Measurements from ENCODE around the gene SLF2. TPM values are rescaled to one million over a fixed set of nuclear protein-coding genes. Genes with fewer than 3 reads are reported as not detected.

SLF2 gene
- total RNA-seq, 2 donors from 2014 or later: 31.5 to 38.9 TPM

DNA sequence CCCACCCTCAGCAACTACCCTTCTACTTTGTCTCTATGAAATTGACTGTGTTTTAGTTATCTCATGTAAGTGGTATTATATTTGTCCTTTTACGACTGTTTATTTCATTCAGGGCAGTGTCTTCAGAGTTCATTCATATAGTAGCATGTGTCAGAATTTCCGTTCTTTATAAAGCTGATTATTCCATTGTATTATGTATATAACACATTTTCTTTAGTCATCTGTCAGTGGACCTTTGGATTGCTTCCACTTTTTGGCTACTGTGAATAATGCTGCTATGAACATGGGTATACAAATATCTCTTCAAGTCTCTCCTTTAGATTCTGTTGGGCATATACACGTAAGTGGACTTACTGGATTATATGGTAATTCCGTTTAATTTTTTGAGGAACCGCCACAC is 14.5 kb downstream of the SLF2 start:
- Histone ChIP-seq H3K9me3 (ENCODE audit: control insufficient read depth, low read length) (no peaks in the 10 kb centered on the region), H3K9ac (ENCODE audit: extremely low read depth, low read length, poor library complexity, severe bottlenecking) (no peak overlapping the region), H3K27ac (ENCODE audit: low read depth, low read length) (no peak overlapping the region), H3K4me3 (ENCODE audit: low read length) (no peak overlapping the region), H3K4me1 (ENCODE audit: control insufficient read depth, insufficient read depth, low read length) (no peaks in the 10 kb centered on the region), H3K36me3 (ENCODE audit: control insufficient read depth, insufficient read depth, low read length) (peaks cover 89% of the 10 kb centered on the region), H3K27me3 (ENCODE audit: control insufficient read depth, insufficient read depth, low read length, poor library complexity, severe bottlenecking) (no peaks in the 10 kb centered on the region)
- Mint-ChIP-seq H3K36me3 (ENCODE audit: low read depth) (peaks cover 65% of the 10 kb centered on the region), H3K27me3 (ENCODE audit: insufficient read depth) (no peaks in the 10 kb centered on the region), H3K4me1 (peaks cover 2% of the 10 kb centered on the region), H3K4me3 (no peak overlapping the region), H3K9me3 (no peaks in the 10 kb centered on the region), H3K27ac (peak overlapping the region; percentile 41)
- WGBS, 2 experiments (ENCODE audit: insufficient coverage in 1 of 2, insufficient read length in 1 of 2): 100% methylated on average over 4 of the region's 5 CpGs
- no peak for TF ChIP-seq CTCF (conservative IDR thresholded peaks at IDR 0.05)
- no peak for DNase-seq

DNA sequence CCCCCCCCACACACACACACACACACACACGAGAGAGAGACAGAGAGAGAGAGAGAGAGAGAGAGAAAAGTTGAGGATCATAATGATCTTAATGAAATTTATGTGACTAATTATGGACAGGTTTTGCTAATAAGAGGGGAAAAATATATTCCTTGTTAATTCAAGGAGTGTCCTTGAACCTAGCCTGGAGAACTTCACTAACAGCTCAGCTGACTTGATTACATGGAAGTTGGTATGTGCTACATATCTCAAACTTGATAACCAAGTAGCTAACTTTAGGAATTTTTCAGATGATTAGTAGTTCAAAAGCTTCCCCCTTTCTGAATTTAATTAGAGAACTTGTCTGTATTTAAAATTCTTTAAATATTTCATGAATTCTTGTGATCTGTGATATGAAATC is 15.3 kb downstream of the SLF2 start:
- peaks cover 68% of the 10 kb centered on the region for H3K36me3 Mint-ChIP-seq (ENCODE audit: low read depth)
- no peak overlapping the region for H3K4me3 ChIP-seq (ENCODE audit: low read length)
- H3K9ac ChIP-seq (ENCODE audit: extremely low read depth, low read length, poor library complexity, severe bottlenecking): no peak overlapping the region
- peaks cover 89% of the 10 kb centered on the region for H3K36me3 ChIP-seq (ENCODE audit: control insufficient read depth, insufficient read depth, low read length)
- no peaks in the 10 kb centered on the region for H3K27me3 ChIP-seq (ENCODE audit: control insufficient read depth, insufficient read depth, low read length, poor library complexity, severe bottlenecking)
- H3K9me3 ChIP-seq (ENCODE audit: control insufficient read depth, low read length): no peaks in the 10 kb centered on the region
- peaks cover 2% of the 10 kb centered on the region for H3K4me1 Mint-ChIP-seq
- WGBS, 2 experiments (ENCODE audit: insufficient coverage in 1 of 2, insufficient read length in 1 of 2): no CpG with 5 or more reads among the region's 1 CpG
- no peak overlapping the region for H3K27ac ChIP-seq (ENCODE audit: low read depth, low read length)
- H3K4me1 ChIP-seq (ENCODE audit: control insufficient read depth, insufficient read depth, low read length): no peaks in the 10 kb centered on the region
- TF ChIP-seq CTCF (conservative IDR thresholded peaks at IDR 0.05): no peak
- no peak overlapping the region for H3K27ac Mint-ChIP-seq
- H3K4me3 Mint-ChIP-seq: no peak overlapping the region
- DNase-seq: no peak
- no peaks in the 10 kb centered on the region for H3K27me3 Mint-ChIP-seq (ENCODE audit: insufficient read depth)
- H3K9me3 Mint-ChIP-seq: no peaks in the 10 kb centered on the region

GRCh38 chr10:100930368-100930767 is 17.6 kb downstream of the SLF2 start:
- H3K36me3 Mint-ChIP-seq (ENCODE audit: low read depth): peaks cover 62% of the 10 kb centered on the region
- H3K27ac ChIP-seq (ENCODE audit: low read depth, low read length): no peak overlapping the region
- no peak for DNase-seq

More at GRCh38 chr10:100930368-100930767, 17.6 kb downstream of the SLF2 start:
- no peak overlapping the region for H3K4me3 ChIP-seq (ENCODE audit: low read length)
- H3K4me1 ChIP-seq (ENCODE audit: control insufficient read depth, insufficient read depth, low read length): no peaks in the 10 kb centered on the region
- peak; percentile 39 for TF ChIP-seq CTCF (conservative IDR thresholded peaks at IDR 0.05)
- Mint-ChIP-seq H3K27ac (no peak overlapping the region), H3K4me1 (peaks cover 2% of the 10 kb centered on the region), H3K9me3 (no peaks in the 10 kb centered on the region), H3K27me3 (ENCODE audit: insufficient read depth) (no peaks in the 10 kb centered on the region), H3K4me3 (no peak overlapping the region)
- no peaks in the 10 kb centered on the region for H3K9me3 ChIP-seq (ENCODE audit: control insufficient read depth, low read length)
- no peaks in the 10 kb centered on the region for H3K27me3 ChIP-seq (ENCODE audit: control insufficient read depth, insufficient read depth, low read length, poor library complexity, severe bottlenecking)
- H3K36me3 ChIP-seq (ENCODE audit: control insufficient read depth, insufficient read depth, low read length): peaks cover 76% of the 10 kb centered on the region
- H3K9ac ChIP-seq (ENCODE audit: extremely low read depth, low read length, poor library complexity, severe bottlenecking): no peak overlapping the region
